ENCODE results near the gene BASP1.

BASP1 gene

DNA sequence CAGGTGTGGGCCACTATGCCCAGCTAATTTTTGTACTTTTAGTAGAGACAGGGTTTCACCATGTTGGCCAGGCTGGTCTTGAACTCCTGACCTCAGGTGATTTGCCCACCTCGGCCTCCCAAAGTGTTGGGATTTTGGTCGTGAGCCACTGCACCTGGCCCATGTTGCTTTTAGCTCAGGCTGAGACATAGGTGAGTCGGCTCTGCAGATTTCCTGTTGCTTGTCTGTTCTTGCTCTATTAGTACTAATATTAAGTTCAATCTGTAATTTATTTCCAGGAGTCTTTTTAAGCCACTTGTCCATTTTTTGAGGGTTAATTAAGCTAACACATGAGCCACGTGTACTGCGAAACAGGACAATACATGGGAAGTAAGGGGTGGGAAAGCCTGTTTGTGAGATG is 21.4 kb upstream of the BASP1 start:
- Histone ChIP-seq H2AFZ (ENCODE audit: low read length) (no peak overlapping the region), H3K9ac (ENCODE audit: low read length) (no peak overlapping the region), H3K36me3 (replicated peaks; ENCODE audit: insufficient read depth, low read length) (no peaks in the 10 kb centered on the region), H3K4me2 (ENCODE audit: low read depth, low read length) (no peak overlapping the region), H3K27ac (ENCODE audit: low read length) (no peak overlapping the region), H3K4me3 (ENCODE audit: low read length) (no peak overlapping the region), H3K27me3 (replicated peaks; ENCODE audit: insufficient read depth, low read length) (no peaks in the 10 kb centered on the region), H3K9me2 (replicated peaks; ENCODE audit: insufficient read depth, low read length) (no peaks in the 10 kb centered on the region), H3K4me1 (ENCODE audit: low read length) (no peaks in the 10 kb centered on the region), H3K9me3 (replicated peaks; ENCODE audit: insufficient read depth, low read length) (no peaks in the 10 kb centered on the region), H3F3A (ENCODE audit: insufficient read depth, low read length) (no peaks in the 10 kb centered on the region), H3K79me2 (ENCODE audit: low read length) (no peaks in the 10 kb centered on the region), H4K20me1 (ENCODE audit: insufficient read depth, low read length) (no peaks in the 10 kb centered on the region)
- no peak for DNase-seq
- TF ChIP-seq EZH2phosphoT487 (IDR thresholded peaks at IDR 0.05; ENCODE audit: low read length) = no peak

GRCh38 chr5:17196697-17197096 is 20.7 kb upstream of the BASP1 start:
- Histone ChIP-seq H3K9me3 (replicated peaks; ENCODE audit: insufficient read depth, low read length) (no peaks in the 10 kb centered on the region), H2AFZ (ENCODE audit: low read length) (no peak overlapping the region)

DNA sequence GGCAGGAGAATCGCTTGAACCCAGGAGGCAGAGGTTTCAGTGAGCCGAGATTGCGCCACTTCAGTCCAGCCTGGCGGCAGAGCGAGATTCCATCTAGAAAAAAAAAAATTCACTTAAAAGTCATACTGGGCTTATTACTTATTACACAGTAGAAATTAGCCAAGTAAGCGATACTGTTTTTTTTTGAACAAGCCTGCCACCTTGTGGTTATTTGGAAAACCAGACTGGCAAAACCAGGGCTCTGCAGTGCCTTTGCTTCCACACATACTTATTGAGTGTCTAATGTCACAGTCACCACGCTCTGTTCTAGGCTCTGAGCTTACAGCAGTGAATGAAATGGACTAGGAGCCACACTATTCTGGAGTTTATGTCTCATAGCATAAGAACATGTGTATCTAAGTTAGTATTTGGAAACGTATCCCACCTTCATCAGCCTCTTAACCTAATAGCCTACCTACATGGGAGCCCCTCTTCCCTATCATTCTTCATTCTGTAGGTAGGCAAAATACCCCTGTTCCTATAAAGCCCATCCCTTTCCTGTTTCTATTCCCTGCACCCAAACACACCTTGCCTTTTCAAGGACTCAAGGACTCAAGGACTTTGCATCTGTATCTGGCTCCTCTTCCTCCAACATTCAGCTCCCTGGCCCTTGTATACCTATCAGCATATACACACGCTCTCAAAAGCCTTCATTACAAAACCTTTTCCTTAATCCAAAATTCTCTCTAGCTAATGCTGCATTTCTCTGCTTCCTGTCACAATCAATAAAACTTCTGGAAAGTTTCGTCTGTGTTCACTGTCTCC is 13.9 kb upstream of the BASP1 start:
- no peaks in the 10 kb centered on the region for H3K9me2 ChIP-seq (replicated peaks; ENCODE audit: insufficient read depth, low read length)
- H3K9ac ChIP-seq (ENCODE audit: low read length) = no peak overlapping the region
- H3K9me3 ChIP-seq (replicated peaks; ENCODE audit: insufficient read depth, low read length) = no peaks in the 10 kb centered on the region
- no peak overlapping the region for H3K27ac ChIP-seq (ENCODE audit: low read length)
- no peaks in the 10 kb centered on the region for H4K20me1 ChIP-seq (ENCODE audit: insufficient read depth, low read length)
- H3K4me2 ChIP-seq (ENCODE audit: low read depth, low read length) = no peak overlapping the region
- H3F3A ChIP-seq (ENCODE audit: insufficient read depth, low read length) = no peaks in the 10 kb centered on the region
- peak; percentile 65 for DNase-seq
- no peaks in the 10 kb centered on the region for H3K36me3 ChIP-seq (replicated peaks; ENCODE audit: insufficient read depth, low read length)
- TF ChIP-seq EZH2phosphoT487 (IDR thresholded peaks at IDR 0.05; ENCODE audit: low read length) (no peak), CTCF (IDR thresholded peaks at IDR 0.05; ENCODE audit: low read length) (peak; percentile 63), EZH2 (optimal IDR thresholded peaks at IDR 0.05; ENCODE audit: low read depth, low read length) (no peak)
- H3K79me2 ChIP-seq (ENCODE audit: low read length) = no peaks in the 10 kb centered on the region
- no peak overlapping the region for H2AFZ ChIP-seq (ENCODE audit: low read length)
- H3K4me1 ChIP-seq (ENCODE audit: low read length) = no peaks in the 10 kb centered on the region
- no peak overlapping the region for H3K4me3 ChIP-seq (ENCODE audit: low read length)
- H3K27me3 ChIP-seq (replicated peaks; ENCODE audit: insufficient read depth, low read length) = no peaks in the 10 kb centered on the region

More at GRCh38 chr5:17196697-17197096, 20.7 kb upstream of the BASP1 start:
- no peak overlapping the region for H3K4me2 ChIP-seq (ENCODE audit: low read depth, low read length)
- H3K4me1 ChIP-seq (ENCODE audit: low read length) = no peaks in the 10 kb centered on the region
- H3K79me2 ChIP-seq (ENCODE audit: low read length) = no peaks in the 10 kb centered on the region
- no peak overlapping the region for H3K27ac ChIP-seq (ENCODE audit: low read length)
- H3K27me3 ChIP-seq (replicated peaks; ENCODE audit: insufficient read depth, low read length) = no peaks in the 10 kb centered on the region
- no peak for TF ChIP-seq EZH2phosphoT487 (IDR thresholded peaks at IDR 0.05; ENCODE audit: low read length)
- no peak for TF ChIP-seq CTCF (IDR thresholded peaks at IDR 0.05; ENCODE audit: low read length)
- no peak for TF ChIP-seq EZH2 (optimal IDR thresholded peaks at IDR 0.05; ENCODE audit: low read depth, low read length)
- no peak overlapping the region for H3K9ac ChIP-seq (ENCODE audit: low read length)
- H4K20me1 ChIP-seq (ENCODE audit: insufficient read depth, low read length) = no peaks in the 10 kb centered on the region
- H3K36me3 ChIP-seq (replicated peaks; ENCODE audit: insufficient read depth, low read length) = no peaks in the 10 kb centered on the region
- H3K4me3 ChIP-seq (ENCODE audit: low read length) = no peak overlapping the region
- DNase-seq = no peak
- H3F3A ChIP-seq (ENCODE audit: insufficient read depth, low read length) = no peaks in the 10 kb centered on the region
- H3K9me2 ChIP-seq (replicated peaks; ENCODE audit: insufficient read depth, low read length) = no peaks in the 10 kb centered on the region

- H3K4me1 ChIP-seq (ENCODE audit: low read length) = no peaks in the 10 kb centered on the region
- no peak overlapping the region for H3K4me3 ChIP-seq (ENCODE audit: low read length)
- H3K36me3 ChIP-seq (replicated peaks; ENCODE audit: insufficient read depth, low read length) = no peaks in the 10 kb centered on the region
- H3F3A ChIP-seq (ENCODE audit: insufficient read depth, low read length) = no peaks in the 10 kb centered on the region
- no peak overlapping the region for H3K27ac ChIP-seq (ENCODE audit: low read length)
- no peak overlapping the region for H3K9ac ChIP-seq (ENCODE audit: low read length)
- H3K79me2 ChIP-seq (ENCODE audit: low read length) = no peaks in the 10 kb centered on the region
- H3K27me3 ChIP-seq (replicated peaks; ENCODE audit: insufficient read depth, low read length) = no peaks in the 10 kb centered on the region
- no peak overlapping the region for H2AFZ ChIP-seq (ENCODE audit: low read length)
- no peaks in the 10 kb centered on the region for H4K20me1 ChIP-seq (ENCODE audit: insufficient read depth, low read length)
- no peak overlapping the region for H3K4me2 ChIP-seq (ENCODE audit: low read depth, low read length)
- DNase-seq = no peak
- TF ChIP-seq CTCF (IDR thresholded peaks at IDR 0.05; ENCODE audit: low read length) (no peak), EZH2 (optimal IDR thresholded peaks at IDR 0.05; ENCODE audit: low read depth, low read length) (no peak), EZH2phosphoT487 (IDR thresholded peaks at IDR 0.05; ENCODE audit: low read length) (no peak)
- no peaks in the 10 kb centered on the region for H3K9me2 ChIP-seq (replicated peaks; ENCODE audit: insufficient read depth, low read length)
- no peaks in the 10 kb centered on the region for H3K9me3 ChIP-seq (replicated peaks; ENCODE audit: insufficient read depth, low read length)
Observed at GRCh38 chr5:17204133-17204489, 13.3 kb upstream of the BASP1 start.
